ENCODE data around the gene THSD7B. TPM values are rescaled to one million over a fixed set of nuclear protein-coding genes. Genes with fewer than 3 reads are reported as not detected.
"Not testable (repeated sequence)": the region's sequence is repeated elsewhere in the genome, so short reads cannot be mapped to it uniquely, and the experiment has no call there.

Gene THSD7B
- total RNA-seq, 1 donor from 2014 or later = 0.14 TPM

GRCh38 chr2:136741471-136741870 is 23.9 kb upstream of the THSD7B start:
- ATAC-seq (no peak), DNase-seq (no peak)
- Histone ChIP-seq H3K27ac (no peak overlapping the region), H3K27me3 (no peaks in the 10 kb centered on the region), H3K4me3 (no peak overlapping the region), H3K36me3 (no peaks in the 10 kb centered on the region), H3K9me3 (no peaks in the 10 kb centered on the region), H3K4me1 (no peaks in the 10 kb centered on the region)
- intact Hi-C loops (cut with DNase I) = no loop called here
- TF ChIP-seq CTCF (IDR thresholded peaks at IDR 0.05) = no peak

DNA sequence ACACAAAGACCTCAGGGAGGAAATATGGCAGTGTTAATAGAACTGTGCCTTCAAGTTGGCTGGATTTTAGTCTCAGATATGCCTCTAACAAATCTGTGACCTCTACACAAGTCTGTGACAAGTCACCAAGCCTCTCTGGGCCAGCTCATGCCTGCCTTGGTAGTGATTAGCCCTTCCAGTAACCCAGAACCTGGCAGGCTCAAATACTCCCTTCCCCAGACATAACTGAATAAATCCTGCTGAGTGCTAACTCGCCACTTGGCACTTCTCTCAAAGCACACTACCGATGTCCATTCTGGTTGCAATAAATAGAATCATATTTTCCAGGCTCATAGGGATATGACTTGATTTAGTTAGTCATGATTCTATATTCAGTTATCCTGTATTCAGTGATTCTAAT is 15.3 kb upstream of the THSD7B start:
- H3K4me1 ChIP-seq = no peaks in the 10 kb centered on the region
- no peak for DNase-seq

GRCh38 chr2:136751406-136751805 is 13.9 kb upstream of the THSD7B start:
- H3K36me3 ChIP-seq = no peaks in the 10 kb centered on the region
- H3K27ac ChIP-seq = no peak overlapping the region
- no peak overlapping the region for H3K4me3 ChIP-seq
- TF ChIP-seq CTCF (IDR thresholded peaks at IDR 0.05) = no peak
- no peaks in the 10 kb centered on the region for H3K4me1 ChIP-seq
- intact Hi-C loops (cut with DNase I) = no loop called here
- DNase-seq (no peak), ATAC-seq (no peak)
- no peaks in the 10 kb centered on the region for H3K27me3 ChIP-seq
- H3K9me3 ChIP-seq = no peaks in the 10 kb centered on the region

More for the DNA sequence above, 15.3 kb upstream of the THSD7B start:
- no peak for ATAC-seq
- H3K9me3 ChIP-seq = no peaks in the 10 kb centered on the region
- no peaks in the 10 kb centered on the region for H3K36me3 ChIP-seq
- intact Hi-C loops (cut with DNase I) = no loop called here
- TF ChIP-seq CTCF (IDR thresholded peaks at IDR 0.05) = no peak
- no peak overlapping the region for H3K27ac ChIP-seq
- H3K27me3 ChIP-seq = no peaks in the 10 kb centered on the region
- H3K4me3 ChIP-seq = no peak overlapping the region

- ATAC-seq; H3K4me1 ChIP-seq; H3K9me3 ChIP-seq; intact Hi-C loops (cut with DNase I); H3K27ac ChIP-seq; H3K4me3 ChIP-seq; H3K36me3 ChIP-seq: not testable (repeated sequence)
- DNase-seq = peak; percentile 45
- peaks cover 14% of the 10 kb centered on the region for H3K27me3 ChIP-seq
Observed at GRCh38 chr2:136758504-136758903, 6.8 kb upstream of the THSD7B start.

DNA sequence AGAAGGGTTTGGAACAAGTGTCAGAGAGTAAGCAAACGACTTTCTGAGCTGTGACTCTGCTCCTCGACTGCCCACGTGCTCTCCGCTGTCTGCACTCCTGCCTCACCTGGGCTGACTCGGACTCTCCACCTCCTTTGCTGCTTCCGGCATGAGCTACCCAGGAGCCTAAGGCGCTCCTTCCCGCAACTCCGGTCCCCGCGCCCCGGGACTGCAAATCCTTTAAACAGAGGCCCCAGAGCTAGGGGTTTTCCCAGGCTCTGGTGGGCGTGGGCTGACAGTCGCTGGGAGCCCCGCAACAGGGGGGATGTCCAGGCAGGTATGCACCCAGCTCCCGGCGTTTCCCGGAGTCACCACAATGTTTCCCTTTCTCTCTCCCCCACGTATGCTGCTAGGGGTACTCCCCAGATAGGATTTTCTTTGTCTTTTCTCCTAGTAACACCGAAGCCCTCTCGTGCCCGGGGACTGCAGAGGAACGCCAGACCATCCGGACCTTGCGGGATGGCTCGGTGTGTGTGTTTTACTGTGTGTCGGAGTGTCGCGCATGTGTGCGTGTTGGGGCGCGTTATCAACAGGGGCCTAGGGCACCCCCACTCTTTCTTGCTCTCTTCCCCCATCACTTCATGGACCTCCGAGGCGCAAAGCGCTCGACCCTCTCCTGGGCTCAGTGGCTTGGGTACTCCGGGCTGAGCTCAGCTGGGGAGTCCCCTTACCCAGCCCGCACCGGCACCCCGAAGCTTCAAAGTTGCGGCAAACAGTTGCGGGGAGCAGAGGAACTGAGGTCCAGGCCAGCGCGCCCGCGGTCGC is 691 bp upstream of the THSD7B start:
- Histone ChIP-seq H3K27me3 (peaks cover 50% of the 10 kb centered on the region), H3K4me3 (peak overlapping the region; percentile 28), H3K36me3 (no peaks in the 10 kb centered on the region), H3K4me1 (no peaks in the 10 kb centered on the region), H3K9me3 (no peaks in the 10 kb centered on the region), H3K27ac (no peak overlapping the region)
- peak; percentile 64 for DNase-seq
- ATAC-seq = peak; percentile 72
- TF ChIP-seq CTCF (IDR thresholded peaks at IDR 0.05) = no peak
- intact Hi-C loops (cut with DNase I) = no loop called here

GRCh38 chr2:136766073-136766404 is 694 bp downstream of the THSD7B start:
- no peak for TF ChIP-seq CTCF (IDR thresholded peaks at IDR 0.05)
- intact Hi-C loops (cut with DNase I) = no loop called here
- no peak for DNase-seq
- Histone ChIP-seq H3K4me1 (no peaks in the 10 kb centered on the region), H3K9me3 (no peaks in the 10 kb centered on the region), H3K4me3 (peak overlapping the region; percentile 28), H3K27me3 (peaks cover 59% of the 10 kb centered on the region), H3K36me3 (no peaks in the 10 kb centered on the region), H3K27ac (no peak overlapping the region)
- ATAC-seq = peak; percentile 19

All from upper lobe of right lung (tissue), 1 donor.